Right hindlimb (tissue), 1 donor: ENCODE data around the gene FXYD3.
"Not testable (repeated sequence)": the region's sequence is repeated elsewhere in the genome, so short reads cannot be mapped to it uniquely, and the experiment has no call there.

ENCODE experiments used
- DNase-seq: peaks from one replicate; pipeline ENCODE4 v3.0.0-alpha.2; 2018

FXYD3 gene

DNA sequence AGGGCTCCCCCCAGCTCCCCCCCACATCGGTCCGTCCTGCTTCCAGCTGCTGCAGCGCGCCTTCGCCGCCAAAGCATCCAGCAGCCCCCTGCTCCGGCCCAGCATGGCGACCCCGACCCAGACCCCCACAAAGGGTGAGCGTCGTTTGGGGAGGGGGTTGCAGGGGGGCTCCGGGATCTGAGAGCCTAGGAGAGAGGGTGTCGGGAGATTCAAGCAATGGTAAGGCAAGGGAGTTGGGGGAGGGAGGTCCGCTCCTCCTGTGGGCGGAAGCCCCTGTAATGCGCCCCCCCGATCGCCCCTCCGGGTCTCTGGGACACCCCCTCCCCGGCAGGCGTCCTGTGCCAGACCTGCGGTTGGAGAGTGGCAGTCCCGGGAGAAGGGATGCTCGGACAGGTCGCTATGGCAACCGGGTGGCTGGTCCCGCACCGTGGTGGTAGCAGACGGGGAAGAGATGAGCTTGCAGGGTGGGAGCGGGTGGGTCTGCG is 27.6 kb downstream of the FXYD3 start, which contains the start of gene FXYD7:
Gene FXYD7 (plus strand): TSS at position 25 of the 485 bp plus-strand sequence. CDS start 79 bp downstream, at position 104.
- DNase-seq: no peak

DNA sequence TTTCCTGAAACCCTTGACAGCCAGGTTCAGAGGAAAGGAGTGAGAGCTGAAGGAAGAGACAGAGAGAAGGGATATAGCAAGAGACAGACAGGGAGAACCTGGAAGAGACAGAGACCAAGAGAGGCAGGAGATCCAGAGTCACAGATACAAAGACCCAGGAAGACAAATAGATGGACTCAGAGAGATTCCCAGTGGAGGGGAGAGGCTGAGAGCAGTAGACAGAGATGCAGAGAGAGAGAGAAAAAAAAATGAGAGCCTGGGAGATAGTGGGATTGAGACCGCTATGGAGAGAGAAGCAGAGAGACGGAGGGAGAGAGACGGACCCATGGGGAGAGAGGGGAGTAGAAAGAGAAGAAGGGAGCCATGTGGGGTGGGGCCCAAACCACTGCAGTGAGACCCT is 28.2 kb downstream of the FXYD3 start:
- no peak for DNase-seq

DNA sequence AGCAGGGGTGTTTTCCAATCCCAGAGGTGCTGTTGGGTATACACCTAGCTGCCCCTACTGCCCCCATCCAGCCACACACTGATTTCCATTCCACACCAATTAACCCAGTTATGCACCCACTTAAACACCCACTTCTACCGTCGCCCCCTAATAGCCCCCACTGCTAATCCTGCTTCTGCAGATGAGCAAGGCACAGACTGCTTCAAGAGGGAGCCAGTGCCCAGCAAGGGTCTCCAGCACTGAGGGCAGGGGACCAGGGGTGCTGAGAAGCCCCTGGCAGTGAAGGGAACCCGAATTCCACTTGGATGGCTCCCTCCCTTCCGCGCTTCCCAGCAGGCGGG is 28.6 kb downstream of the FXYD3 start:
- no peak for DNase-seq

DNA sequence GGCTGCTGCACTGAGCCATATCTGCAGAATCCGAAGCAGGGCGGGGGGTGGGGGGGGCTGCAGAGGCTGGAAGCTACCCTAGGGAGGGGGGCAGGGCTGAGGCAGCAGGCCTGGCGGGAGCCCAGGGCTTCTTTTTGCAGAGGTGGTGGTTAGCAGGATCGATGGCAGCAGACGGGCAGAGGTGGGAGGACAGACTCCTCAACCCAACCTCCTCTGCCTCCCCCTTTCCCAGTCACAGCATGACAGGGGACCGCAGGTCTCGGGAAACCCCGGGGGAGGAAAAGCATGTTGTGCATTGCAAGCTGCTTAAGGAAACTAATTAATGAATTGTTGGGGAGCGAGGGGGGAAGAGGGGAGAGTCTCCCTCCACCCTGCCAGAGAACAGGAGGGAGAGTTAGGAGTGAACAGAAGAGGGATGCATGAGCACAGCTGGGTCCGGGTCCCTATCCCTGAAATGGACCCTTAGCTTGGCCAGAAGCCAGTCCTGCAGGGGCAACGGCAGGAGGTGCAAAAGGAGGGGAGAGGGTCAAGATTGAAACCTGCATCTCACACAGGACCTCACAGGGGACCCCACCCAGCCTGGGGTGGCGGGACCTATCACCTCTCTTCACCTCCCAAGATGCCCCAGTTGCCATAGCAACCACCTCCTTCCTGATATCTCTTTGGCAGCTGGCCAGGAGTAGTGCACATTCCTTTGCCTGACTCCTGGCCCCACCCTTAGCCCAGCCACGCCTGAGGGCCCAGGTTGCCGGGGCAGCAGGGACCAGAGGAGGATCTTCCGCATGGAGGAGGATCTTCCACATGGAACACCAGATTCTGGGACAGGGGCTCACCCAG is 29.2 kb downstream of the FXYD3 start:
- no peak for DNase-seq

DNA sequence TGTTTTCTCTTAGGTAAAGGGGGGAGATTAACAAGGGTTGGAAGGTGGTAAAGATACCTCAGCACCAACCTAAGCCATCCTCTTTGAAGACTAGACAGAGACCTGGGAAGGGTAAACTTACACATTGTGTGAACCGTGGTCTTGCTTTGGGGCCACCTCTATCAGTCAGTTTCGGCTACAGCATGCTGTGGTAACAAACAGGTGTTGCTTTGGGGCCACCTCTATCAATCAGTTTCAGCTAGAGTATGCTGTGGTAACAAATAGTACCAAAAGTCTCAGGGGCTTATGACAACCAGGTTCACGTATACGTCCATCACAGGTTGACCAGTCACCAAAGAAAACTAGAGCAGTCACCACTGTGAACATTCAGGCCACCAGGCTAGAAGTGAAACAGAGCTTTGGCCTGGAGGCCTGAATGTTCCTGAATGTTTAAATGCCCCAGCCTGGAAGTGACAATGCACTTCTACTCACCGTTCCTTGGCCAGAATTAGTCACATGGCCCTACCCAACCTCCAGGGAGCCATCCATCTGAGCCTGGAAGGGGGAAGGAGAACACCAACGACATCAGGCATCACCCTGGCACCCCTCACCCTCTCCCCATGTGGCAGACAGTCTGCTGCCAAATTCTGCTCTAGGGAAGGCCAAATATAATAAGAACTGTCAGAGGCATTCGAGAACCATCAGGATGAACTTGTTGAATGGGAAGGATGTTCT is 31.3 kb downstream of the FXYD3 start:
- DNase-seq: no peak

DNA sequence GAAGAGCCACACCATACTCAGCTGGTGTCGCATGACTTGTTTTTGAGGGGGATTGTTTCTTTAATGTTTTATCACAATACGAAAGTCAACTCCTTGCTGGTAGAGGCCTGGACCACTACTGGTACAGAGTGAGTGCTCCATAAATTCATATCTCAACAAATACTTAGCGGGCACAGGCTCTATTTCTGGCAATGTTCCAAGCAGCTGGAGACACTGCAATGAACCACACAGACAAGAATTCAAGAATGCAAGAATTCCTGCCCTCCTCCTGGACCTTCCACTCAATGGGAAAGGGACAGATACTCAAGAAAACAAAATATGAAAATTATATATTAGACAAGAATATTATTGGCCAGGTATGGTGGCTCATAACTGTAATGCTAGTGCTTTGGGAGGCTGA is 33.8 kb downstream of the FXYD3 start:
- no peak for DNase-seq

DNA sequence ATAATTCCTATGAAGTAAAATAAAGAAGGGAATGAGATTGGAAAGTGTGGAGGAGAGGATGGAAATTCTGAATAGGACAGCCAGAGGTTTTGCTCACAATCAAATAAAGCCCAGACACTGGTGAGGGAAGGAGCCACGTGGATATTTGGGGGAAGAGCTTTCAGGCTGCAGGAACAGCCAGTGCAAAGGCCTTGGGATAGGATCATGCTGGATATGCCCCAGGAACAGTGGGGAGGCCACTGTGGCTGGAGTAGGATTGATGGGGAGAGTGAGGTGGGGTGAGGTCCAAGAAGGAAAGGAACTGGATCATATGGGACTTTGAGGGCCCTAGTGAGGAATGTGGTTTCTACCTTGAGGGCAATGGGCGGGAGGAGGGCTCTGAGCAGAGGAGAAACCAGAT is 34.8 kb downstream of the FXYD3 start:
- no peak for DNase-seq

DNA sequence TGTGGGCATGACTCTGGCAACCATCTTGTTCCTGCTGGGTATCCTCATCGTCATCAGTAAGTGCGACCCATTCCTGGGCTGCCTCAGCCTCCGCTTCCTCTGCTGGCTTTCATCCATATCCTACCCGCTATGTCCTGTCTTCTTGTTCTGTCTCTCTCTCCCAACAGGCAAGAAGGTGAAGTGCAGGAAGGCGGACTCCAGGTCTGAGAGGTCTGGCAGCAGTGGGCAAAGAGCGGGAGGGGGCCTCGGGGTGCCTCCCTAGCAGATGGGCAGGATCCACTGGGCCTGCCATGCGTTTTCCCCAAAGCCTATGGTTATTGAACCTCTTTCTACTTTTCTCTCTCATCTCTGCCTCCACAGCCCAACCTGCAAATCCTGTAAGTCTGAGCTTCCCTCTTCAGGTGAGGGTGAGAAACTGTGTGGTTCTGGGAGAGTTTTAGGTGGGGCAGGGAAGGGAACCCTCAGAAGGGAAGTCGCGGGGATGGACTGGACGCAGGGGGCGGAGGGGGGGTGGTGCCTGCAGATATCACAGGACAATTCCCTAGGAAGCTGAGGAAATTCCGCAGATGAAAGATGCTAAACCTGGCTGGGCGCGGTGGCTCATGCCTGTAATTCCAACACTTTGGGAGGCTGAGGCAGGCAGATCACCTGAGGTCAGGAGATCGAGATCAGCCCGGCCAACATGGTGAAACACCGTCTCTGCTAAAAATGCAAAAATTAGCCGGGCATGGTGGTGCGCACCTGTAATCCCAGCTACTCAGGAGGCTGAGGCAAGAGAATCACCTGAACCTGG is 35.8 kb downstream of the FXYD3 start:
- DNase-seq: no peak

DNA sequence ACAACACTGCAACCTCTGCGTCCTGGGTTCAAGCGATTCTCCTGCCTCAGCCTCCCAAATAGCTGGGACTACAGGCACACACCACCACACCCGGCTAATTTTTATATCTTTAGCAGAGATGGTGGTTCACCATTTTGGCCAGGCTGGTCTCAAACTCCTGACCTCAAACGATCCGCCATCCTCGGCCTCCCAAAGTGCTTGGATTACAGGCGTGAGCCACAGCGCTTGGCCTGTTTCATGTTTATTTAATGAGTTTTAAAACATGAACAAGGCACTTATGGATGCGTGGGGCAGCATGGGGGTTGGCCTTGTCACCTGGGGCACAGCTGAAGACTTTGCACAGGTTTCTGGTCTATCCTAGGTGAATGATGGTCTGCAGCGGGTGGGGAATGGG is 37.5 kb downstream of the FXYD3 start:
- DNase-seq: not testable (repeated sequence)

DNA sequence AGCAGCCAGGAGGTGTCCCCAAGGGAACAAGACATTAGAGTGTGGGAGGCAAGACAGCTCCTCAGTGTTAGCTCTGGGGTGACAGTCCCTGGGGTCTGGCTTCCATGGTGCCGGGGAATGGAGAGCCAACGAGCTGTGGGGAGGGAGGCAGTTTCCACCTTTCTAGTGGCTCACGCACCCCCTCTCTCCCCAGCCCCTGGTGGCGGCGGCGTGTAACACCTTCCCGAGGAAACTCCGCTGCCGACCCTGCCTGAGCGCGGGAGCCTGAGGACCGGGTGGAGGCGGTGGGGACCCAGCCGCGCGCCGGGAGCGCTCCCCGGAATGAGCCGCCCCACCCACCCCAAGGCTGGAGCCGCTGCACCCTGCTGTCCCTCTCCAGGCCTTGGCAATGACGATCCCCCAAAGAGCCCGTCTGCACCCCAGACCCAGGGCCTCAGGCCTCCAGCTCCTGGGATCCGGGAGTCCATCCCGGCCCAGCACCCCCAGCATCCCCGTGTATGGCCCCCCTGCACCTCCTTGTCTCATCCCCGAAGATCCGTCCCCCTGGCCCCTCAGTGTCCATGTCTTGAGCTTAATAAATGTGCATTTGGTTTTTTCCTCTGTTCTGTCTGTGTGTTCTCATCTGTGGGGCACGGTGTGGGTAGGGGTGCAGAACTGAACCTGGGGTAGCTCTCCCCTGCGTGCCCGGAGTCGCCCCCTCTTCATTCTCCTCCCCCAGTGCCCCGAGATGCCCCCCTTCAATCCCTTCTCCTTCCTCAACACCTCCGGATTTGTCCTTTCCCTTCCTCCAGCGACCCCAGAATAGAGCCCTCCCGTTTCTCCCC is 38.3 kb downstream of the FXYD3 start:
- DNase-seq: no peak

DNA sequence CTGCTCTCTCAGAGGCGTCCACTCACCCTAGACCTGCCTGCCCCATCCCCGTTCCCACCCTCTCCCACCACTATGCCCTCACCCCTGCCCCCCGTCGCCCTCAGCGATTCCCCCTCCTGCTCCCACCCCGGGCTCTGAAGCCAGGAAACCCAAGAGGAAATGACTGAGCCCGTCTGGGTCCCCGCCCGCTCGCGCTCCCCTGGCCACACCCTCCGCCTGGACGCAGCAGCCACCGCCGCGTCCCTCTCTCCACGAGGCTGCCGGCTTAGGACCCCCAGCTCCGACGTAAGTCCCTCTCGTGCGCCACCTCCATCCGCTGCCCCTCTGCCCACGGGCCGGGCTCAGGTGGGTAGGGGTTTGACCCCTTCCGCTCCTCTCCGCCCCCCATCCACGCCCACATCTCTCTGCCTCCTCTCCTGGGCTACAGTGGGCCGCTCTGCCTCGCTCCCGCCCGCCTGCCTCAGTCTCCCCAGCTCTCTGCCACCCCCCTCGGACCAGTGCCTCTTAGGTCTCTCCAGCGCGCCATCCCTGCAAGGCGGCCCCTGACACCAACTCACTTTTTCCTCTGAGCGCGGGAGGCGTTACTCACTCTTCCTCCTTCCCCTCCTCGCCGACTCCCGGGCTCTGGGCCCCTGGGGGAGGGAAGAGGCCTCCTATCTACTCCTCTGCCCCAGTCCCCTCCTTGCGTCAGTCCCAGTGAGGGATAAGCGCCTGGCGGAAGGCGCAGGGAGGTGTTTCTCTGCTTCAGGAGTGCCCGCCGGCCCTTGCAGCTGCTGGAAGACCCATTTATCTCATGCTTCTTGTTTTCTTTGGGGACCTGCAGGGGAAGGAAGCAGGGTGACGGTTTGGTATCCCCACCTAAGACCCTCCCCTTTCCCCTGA is 39.1 kb downstream of the FXYD3 start, which contains the start of gene FXYD5:
Gene FXYD5 (plus strand): TSS at position 211 of the 882 bp plus-strand sequence. CDS start 816 bp downstream, outside the sequence.
- DNase-seq: peak; percentile 69

DNA sequence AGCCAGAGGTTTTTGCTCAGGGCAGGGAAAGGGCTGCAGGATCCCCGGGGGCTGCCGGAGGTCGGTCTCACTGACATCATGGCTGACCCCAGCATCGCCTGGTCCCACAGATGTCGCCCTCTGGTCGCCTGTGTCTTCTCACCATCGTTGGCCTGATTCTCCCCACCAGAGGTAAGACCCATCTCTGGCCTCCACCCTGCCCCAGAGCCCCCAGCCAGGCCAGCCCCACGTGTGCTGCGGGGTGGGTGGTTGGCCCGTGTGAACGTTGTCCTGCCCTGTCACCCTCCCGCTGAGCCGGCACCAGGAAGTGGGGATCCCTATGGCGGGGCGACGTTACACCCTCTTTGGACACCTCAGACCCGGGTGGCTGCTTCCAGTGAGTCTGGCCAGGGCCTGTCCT is 39.8 kb downstream of the FXYD3 start:
- no peak for DNase-seq

DNA sequence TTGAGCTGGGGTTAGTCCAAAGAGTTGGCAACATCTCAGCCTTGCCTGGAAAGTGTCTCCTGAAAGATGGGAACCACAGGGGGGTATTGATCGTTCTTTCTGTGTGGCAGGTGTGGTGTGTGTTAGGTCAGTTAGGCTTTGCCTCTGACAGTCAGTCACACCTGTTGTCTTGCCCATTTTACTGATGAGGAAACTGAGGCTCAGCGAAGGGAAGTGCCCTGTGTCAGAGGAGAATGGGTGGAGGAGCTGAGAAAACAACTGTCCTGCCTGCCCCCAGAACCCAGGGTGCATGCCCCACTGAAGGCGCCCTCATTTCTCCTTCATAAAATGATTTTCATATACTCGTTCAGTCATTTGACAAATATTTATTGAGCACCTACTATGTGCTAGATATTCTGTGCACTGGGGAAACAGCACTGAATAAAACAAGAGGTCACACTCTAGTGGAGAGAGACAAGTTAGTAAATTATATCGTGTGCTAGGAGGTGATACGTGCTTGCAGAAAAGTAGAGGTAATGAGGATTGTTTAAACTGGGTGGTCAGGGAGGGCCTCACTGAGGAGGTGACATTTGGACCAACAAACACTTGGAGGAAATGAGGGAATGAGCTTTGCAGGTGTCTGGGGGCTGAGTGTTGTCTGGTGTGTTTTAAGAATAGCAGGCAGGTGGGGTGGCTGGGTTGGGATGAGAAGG is 40.5 kb downstream of the FXYD3 start:
- no peak for DNase-seq

DNA sequence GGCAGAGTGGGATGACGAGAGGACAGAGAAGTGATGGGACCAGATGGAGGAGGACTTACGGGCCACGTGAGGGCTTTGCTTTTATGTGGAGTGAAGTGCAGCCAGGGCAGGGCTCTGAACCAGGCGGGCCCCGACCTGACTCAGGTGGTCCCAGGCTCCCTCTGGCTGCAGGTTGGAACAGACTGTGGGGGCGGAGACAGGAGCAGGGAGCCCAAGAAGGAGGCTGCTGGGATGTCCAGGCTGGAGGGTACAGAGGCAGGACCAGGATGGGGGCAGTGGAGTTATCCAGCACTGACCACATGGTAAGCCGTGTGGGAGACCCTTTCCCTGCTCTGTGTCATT is 41.0 kb downstream of the FXYD3 start:
- DNase-seq: no peak

DNA sequence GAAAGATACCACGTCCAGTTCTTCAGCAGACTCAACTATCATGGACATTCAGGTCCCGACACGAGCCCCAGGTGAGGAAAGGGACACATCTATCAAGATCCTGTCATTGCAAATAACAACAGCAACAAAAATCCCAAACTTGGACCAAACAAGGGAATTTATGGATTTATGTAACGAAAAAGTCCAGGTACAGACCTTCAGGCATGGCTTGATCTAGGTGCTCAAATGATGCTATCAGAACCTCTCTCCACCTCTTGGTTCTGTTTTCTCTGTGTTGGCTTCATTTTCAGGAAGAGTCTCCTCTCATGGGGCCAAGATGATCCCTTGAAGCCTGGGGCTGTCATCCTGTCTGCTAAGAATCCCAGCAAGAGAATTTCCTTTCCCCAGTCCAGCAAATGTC is 41.8 kb downstream of the FXYD3 start:
- DNase-seq: no peak

DNA sequence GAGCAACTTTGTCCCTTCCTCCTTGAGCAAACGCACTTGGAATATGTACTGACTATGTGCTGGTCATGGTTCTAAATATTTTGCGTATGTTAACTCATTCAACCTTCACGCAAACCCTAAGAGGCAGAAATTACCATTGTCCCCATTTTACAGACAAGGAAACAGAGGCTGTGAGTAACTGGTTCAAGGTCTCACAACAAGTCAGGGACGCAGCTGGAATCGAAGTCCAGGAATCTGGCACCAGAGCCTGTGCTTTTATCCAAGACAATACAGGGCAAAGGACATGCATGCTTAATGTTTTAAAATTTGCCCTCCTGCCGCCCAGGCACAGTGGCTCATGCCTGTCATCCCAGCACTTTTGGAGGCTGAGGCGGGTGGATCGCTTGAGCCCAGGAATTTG is 44.0 kb downstream of the FXYD3 start:
- no peak for DNase-seq

DNA sequence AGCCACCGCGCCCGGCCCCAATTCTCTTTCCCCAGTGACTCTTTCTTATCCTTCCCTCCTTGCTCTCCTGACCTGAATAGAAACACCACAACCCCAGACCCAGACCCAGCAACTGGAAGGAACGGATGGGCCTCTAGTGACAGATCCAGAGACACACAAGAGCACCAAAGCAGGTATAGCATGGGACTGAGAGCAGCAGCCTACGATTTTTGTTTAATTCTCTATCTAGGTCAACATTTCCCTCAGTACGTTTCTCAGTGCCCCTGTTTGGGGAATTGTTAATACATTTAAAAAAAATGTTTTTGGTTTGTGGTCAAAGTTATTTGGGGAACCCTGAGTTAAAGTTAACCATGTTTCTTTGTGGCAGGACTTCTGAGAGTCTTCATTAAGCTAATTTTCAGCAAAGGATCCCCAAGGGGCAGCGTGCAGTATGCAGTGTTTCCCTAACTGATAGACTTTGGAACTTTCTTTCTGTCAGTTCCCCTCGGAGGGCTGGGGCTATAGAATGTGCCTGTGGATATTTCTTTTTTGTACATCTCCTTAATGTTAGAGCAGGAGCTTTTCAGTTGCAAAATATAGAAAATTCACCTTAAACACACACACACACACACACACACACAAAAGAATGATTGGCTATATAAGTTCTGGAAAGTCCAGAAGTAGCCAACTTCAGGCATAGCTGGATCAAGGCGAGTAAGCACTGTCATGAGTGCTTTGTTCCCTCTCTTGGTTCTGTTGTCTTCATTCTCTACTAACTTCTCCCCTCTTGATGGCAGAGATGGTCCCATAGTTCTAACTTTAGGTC is 45.2 kb downstream of the FXYD3 start:
- DNase-seq: no peak

DNA sequence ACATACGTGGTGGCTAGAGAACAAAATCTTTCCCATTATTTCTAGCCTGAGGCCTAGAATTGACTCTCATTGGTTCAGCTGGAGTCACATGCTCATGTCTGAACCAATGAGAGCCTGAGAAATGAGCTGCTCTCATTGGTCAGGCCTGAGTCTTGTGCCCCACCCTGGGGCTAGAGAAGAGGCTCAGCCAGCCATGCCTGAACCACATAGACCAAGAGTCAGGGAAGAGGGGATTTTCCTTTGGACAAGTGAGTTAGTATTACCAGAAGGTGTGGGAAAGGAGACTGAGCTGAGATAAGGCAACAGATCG is 45.8 kb downstream of the FXYD3 start:
- no peak for DNase-seq

DNA sequence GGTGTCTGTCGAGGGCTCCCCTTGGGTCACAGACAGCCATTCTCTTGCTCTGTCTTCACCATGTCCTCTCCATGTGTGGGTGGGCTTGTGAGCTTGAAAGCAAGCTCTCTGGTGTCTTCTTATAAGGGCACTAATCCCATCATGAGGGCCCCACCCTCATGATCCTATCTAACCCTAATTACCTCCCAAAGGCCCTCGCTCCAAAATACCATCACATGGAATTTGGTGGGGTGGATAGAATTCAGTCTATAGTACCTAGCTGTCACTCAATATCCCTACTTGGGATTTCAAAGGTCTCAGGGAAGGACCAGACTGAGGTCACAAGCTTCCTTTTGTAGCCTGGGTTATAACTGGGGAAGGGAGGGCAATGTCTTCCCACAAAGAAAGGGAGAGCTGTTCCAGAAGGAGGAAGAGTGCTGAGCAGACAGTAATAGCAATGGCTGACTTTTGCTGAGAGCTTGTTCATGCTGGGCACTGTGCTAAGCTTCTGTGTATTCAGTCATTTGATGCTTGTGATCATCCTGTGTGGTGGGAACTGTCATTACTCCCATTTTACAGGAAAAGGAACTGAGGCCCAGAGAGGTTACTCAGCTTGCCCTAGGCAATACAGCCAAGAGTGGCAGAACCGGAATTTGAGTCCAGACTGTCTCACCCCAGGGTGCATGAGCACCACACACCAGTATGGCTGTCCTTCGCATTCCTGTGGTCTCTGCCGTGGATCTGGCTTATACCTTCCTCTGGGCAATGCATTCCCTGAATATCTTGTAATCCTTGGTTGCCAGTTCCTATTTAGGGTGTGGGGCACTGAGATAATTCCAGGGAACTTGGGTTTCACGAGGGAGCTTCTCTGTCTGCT is 47.1 kb downstream of the FXYD3 start:
- DNase-seq: no peak
